GM21515 (cell line): ENCODE data around the gene TRAPPC12.
"Not testable (repeated sequence)": the region's sequence is repeated elsewhere in the genome, so short reads cannot be mapped to it uniquely, and the experiment has no call there.

Experiments
- ATAC-seq: cut with Tn5 transposase; IDR thresholded peaks from one replicate; pipeline ENCODE4 v1.9.1; 2021; ENCODE audit not compliant: unreplicated experiment

TRAPPC12 gene

DNA sequence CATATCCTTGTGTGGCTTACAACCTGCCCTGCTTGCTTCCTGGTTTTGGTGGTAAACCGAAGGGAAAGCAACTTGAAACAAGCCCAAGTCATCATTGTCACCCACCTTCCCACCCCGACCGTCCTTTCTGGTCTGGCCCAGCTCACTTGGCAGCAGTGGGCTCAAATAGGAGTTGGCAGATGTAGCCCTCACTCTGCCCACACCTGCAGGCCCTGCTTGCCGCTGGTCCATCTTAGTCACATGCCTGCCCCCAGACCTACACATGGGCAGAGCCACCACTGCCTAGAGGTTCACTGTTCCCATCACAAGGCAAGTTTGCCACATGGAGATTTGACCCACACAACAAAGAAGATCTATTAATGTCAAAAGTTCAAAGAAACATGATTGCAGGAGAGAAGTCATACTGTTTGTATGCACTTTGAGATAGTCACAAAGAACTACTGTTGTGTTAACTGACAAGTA is 11.2 kb upstream of the TRAPPC12 start:
- ATAC-seq = no peak

DNA sequence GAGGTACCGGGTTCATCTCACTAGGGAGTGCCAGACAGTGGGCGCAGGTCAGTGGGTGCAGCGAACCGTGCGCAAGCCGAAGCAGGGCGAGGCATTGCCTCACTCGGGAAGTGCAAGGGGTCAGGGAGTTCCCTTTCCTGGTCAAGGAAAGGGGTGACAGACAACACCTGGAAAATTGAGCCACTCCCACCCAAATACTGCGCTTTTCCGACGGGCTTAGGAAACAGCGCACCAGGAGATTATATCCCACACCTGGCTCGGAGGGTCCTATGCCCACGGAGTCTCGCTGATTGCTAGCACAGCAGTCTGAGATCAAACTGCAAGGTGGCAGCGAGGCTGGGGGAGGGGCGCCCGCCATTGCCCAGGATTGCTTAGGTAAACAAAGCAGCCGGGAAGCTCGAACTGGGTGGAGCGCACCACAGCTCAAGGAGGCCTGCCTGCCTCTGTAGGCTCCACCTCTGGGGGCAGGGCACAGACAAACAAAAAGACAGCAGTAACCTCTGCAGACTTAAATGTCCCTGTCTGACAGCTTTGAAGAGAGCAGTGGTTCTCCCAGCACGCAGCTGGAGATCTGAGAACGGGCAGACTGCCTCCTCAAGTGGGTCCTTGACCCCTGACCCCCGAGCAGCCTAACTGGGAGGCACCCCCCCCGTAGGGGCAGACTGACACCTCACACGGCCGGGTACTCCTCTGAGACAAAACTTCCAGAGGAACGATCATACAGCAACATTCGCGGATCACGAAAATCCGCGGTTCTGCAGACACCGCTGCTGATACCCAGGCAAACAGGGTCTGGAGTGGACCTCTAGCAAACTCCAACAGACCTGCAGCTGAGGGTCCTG is 9.9 kb upstream of the TRAPPC12 start:
- not testable (repeated sequence) for ATAC-seq

DNA sequence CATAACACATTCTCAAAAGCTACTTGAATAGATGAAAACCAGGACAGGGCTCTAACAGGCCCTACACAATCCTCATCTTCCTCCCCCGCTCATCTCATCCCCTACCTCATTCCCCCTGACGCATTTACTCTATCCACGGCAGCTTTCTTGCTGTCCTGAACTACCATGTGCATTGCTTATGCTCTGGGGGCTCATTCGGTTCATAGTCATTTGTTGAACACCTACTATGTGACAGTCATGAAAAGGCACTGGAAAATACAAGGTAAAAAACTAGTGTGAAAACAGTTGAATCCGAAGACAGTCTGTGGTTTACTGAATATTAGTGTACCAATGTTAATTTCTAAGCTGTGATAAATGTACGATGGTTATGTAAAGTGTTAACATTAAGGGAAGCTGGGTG is 2.7 kb upstream of the TRAPPC12 start:
- no peak for ATAC-seq

DNA sequence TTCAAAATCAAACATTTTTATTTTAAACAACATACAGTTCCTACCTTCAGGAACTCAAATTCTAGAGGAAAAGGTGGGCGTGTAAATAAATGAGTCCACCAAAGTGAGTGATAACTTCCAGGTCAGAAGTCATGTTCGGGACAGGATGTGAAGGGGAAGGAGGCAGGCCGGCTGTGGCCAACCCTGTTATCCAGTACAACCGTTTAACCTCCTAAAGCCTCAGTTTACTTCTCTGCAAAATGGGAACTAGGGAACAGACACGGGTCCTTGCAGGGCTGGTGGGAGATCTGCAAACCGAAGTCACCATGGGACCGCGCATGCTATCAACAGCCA is 2.2 kb upstream of the TRAPPC12 start:
- ATAC-seq = peak; percentile 18

DNA sequence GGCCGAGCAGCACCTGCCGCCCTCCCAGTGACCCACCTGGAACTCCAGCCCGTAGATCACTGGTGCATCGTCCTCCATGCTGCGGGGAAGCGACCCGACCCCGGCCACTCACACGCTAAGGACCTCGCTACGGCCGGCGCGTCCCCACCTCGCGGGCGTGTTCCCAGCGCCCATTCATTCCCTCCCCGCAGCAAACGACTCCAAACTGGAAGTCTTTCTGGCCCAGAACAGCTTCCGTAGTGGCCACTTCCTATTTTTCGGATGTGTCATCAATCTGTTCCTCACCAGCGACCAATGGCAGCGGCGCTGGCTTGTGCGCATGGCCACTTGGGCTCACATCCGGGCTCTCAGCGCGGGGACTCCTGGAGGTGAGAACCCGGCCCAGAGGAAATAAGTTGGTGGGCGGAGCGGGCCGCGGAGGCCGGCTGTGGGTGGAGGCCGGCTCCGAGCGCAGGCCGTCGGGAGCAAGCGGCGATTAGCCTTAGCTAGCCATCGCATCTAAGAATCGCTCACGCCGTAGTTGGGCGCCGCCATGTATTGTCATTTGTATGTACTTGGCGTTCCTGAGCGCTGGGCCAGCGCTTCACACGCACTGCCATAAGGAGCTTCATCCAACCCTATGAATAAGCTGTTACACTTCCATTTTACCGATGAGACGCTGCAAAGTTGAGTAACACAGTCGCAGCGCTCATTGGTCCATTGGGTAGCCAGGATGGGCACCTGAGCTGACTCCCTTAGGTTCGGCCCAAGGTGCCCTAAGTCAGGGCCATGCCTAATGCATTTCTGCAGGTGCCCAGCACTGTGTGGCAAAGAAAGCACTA is 1.7 kb upstream of the TRAPPC12 start, which contains the start of gene EIPR1:
EIPR1 (minus strand) TSS at position 207 of the 821 bp plus-strand sequence; CDS start at position 78, 129 bp downstream.
- ATAC-seq = peak; percentile 79

DNA sequence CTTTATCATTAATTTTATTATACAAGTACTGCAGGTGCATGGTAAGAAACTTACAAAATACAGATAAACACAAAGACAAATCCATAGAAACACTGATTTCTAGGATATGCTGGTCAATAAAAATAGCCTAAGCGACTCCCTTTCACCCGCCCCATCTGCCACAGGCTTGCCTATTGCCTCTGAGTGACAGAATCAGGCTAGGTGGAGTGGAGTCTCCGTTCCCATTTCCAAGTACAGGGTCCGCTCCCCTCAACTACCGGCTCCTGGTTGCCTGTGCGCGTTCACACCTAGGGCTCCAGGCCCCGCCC is 201 bp upstream of the TRAPPC12 start:
- no peak for ATAC-seq

DNA sequence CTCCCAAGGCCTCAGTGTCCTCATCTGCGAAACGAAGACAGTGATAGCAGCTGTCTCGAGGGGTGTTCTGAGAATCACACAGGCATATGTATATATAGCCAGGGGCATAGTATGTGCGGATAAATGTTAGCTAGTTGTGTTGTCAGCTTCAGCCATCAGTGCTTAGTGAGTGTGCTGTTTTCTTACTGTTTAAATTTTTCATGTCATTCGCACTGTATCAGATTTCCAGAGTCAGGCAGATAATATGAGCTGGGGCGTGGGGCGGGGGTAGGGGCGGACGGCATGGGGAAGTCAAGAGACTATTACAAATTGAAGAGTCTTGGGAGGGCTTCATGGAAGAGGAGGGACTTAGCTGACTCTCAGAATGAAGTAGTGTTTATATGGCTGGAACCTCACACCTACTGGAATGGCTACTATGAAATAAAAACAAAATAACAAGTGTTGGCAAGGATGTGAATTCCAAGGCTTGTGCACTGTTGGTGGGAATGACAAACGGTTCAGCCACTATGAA is 7.0 kb downstream of the TRAPPC12 start:
- no peak for ATAC-seq

DNA sequence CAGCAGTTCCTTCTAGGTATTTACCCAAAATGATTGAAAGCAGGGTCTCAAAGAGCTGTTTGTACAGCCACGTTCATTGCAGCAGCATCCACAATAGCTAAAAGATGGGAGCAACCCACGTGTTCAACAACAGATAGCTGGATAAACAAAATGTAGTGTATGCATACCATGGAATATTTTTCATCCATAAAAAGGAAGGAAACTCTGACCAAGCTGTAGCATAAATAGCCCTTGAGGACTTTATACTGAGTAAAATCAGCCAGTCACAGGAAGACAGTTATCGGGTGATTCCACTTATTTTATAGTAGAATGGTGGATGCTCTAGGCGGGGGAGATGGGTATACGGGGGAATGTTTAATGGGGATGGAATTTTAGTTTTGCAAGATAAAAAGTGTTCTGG is 7.5 kb downstream of the TRAPPC12 start:
- ATAC-seq = no peak

DNA sequence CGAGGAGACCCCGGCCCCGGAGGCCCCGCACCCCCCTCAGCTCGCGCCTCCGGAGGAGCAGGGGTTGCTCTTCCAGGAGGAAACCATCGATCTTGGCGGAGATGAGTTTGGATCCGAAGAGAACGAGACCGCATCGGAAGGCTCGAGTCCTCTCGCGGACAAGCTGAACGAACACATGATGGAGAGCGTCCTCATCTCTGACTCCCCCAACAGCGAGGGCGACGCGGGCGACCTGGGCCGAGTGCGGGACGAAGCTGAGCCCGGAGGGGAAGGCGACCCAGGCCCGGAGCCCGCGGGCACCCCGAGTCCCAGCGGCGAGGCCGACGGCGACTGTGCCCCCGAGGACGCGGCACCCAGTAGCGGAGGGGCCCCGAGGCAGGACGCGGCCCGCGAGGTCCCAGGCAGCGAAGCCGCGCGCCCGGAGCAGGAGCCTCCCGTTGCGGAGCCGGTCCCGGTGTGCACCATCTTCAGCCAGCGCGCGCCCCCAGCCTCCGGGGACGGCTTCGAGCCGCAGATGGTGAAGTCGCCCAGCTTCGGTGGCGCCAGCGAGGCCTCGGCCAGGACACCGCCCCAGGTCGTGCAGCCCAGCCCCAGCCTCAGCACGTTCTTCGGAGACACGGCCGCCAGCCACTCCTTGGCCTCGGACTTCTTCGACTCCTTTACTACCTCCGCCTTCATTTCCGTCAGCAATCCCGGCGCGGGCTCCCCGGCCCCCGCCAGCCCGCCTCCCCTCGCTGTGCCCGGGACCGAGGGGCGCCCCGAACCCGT is 8.3 kb downstream of the TRAPPC12 start:
- no peak for ATAC-seq

DNA sequence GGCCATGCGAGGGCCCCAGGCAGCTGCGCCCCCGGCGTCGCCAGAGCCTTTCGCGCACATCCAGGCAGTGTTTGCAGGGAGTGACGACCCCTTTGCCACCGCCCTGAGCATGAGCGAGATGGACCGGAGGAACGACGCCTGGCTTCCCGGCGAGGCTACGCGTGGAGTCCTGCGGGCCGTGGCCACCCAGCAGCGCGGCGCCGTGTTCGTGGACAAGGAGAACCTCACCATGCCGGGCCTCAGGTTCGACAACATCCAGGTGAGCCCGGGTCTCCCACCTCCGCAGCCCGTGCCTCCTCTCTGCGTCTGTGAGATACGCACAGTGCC is 8.9 kb downstream of the TRAPPC12 start:
- no peak for ATAC-seq

DNA sequence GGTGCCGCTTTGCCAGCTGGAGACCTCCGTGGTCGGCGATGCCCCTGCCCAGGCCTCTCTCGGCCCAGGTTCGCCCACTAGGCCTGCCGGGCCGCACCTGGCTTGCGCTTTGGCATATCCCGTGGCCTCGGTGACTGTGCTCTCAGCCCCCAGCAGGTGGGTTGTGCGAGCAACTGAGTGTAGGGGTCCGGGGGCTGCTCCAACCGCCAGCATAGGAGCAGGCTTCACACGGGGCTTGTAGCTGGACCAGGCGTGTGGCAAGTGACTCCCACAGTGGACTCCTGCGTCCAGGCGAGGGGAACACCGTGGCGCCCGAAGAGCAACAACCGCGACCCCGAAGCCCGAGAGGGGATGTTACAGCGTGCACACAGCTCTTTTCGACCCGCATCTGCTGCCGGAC is 9.7 kb downstream of the TRAPPC12 start:
- ATAC-seq = no peak

DNA sequence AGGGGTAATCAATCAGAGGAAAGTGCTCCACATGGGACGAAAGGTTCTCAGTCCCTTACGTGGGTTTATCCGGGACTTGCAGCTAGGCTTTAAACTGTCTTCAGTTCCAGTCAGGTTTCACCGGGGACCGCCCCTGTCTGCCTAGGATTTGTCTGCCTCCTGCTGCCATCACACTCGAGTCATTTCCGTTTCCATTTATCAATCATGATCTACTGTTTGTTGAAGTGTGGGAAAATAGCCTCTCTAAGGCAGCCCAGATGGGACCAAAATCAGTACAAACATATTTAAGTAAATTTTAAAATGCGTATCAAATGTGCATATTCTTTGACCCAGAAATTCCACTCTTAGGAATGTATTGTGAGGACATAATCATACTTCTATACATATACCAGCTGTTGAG is 10.5 kb downstream of the TRAPPC12 start:
- ATAC-seq = no peak

DNA sequence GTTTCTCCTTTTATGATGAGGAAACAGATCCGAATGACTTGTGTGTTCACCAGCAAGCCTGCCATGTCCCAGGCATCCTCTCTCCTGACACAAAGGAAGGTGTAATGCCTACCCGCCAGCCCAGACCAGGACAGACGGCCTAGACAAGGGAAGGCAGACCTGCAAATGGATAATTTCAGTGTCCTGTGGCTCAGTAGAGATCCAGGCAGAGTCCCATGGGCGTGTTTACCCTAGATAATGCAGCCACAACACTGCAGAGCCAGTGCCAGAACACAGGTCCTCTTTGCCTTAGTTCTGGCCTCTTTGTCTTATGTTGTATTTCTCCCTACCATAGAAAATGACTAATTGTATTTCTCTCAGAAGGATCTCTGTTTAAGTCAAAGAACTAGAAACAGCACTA is 12.7 kb downstream of the TRAPPC12 start:
- no peak for ATAC-seq

DNA sequence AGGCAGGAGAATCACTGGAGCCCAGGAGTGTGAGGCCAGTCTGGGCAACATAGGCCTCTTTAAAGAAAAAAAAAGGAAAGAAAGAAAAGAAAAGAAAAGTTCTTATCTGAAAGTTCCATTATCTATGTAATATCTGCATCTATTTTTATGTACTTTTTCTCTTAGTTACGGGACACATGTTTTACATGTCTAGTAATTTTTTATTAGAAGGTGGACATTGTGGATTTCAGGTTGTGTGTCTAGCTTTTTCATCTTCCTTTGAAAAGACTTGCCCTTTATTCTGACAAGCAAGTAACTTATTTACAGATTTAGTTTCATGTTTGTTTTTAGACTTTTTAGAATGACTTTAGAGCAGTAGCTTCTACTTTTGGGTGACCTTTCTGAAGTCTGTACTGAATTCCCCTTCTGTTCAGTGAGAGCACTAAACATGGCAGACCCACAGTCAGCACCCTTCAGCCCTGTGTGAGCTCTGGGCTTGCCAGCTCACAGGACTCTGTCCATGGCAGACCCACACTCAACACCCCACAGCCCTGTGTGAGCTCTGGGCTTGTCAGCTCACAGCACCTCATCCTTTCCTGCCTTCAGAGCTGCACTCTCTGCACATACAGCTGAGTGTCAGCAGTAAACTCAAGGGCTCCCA is 17.5 kb downstream of the TRAPPC12 start:
- no peak for ATAC-seq

DNA sequence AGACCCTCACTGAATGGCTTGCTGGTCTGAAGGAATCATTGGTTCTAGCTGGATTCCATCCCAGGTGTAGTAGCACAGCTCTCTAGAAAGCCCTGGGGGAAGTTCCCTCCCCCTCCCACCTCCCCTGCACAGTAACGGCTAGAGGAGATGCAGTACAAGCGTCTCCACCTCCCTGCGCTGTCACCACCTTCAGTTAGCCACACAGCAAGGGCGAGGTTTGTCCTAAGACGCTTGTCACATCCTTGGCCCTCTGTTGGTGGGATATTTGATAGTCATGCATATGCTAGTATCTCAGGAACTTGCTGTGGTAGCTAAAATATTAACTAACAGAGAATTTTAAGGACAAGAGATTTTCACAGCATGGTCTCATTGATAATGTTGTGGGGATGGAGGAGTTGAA is 19.4 kb downstream of the TRAPPC12 start:
- ATAC-seq = no peak

DNA sequence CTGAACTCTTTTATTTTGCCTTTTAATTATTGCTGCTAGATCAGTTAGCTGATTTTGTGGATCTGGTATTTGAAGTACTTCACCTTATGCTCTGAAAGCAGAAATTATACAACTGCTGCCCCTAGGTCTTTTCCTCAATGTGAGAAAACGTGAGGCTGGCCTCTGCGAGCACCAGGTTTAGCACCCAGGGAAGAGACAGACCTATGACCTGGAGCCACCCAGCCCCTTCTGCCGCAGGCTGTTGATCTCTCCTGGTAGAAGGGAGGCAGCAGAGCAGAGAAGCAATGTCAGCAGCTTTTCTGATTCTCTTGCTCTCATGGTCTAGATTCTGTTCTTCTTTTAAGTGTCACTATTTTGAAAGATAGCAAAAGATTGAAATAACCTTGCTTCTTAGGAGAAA is 19.9 kb downstream of the TRAPPC12 start:
- no peak for ATAC-seq

DNA sequence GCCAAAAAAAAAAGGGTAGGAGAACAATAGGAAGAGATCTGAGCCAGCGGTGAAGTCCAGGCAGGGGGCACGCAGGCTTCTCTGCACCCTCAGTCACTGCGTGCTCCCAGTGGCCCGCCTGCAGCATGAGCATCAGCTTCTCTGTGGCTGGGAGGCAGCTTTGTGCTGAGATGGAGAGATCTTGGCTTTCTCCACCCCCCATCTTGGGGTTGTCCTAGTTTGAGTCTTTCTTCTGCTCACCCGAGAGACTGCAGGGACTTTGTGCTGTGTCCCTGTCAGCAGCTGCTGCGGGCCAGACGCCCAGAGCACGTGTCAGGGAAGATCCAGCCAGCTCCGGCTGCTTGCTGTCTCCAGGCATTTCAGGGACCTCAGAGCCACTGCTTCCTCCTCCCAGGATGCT is 20.3 kb downstream of the TRAPPC12 start:
- no peak for ATAC-seq

DNA sequence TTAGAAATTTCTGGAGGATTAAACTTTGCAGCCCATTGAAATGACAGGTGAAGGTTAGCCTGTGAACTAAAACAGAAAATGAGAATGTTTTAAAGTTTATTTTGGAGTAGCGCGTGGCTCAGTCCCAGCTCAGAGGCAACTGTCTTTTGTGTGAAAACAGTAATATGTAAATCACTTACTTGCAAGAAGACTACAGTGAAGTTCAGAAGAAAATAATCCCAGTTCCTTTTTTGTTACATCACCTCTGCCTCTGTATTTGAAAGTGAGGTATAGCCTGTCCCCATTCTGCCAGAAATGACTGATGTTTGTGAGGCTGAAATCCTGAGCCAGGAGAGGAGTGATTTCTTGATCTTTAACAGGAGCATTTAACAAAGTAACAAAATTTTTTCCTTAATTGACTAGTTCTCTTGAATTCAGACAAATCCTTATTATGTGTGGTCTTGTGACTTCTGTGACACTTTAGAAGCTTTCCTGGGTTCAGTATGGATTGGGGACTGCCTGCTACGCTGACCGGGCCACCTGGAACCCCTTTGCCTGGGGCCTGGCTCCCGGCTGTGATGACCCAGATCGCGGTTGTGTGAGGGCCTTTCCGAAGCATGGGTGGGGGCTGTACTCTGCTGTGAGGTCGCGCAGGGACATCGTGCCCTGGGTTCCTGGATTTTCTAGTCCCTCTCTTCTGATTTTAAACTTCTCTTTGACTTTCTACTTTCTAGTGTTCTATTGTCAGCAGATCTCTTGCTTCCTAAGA is 24.3 kb downstream of the TRAPPC12 start:
- peak; percentile 99 for ATAC-seq

DNA sequence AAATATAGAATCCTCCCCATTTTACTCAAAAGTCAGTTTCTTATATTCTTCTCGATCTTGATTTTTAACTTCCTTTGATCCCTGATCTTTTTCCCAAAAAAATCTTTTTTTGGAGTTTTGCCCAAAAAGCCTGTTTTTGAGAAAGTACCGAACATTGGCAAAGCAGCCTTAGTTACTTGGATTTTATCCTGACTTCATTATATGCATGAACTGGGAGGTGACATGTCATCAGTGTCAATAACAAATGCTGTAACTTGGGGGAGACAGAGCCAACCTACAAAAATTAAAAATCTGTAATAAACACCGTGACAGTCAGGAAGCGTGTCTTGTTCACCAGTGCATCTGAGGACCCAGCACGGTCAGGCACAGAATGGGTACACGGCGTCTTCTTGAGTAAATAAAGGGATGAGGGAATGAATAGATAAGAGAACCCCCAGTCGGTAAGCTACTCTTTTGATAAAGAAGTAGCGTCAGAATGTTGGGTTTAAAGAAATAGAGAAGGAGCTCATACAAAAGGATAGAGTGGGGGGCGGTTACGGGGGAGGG is 24.9 kb downstream of the TRAPPC12 start:
- ATAC-seq = no peak

DNA sequence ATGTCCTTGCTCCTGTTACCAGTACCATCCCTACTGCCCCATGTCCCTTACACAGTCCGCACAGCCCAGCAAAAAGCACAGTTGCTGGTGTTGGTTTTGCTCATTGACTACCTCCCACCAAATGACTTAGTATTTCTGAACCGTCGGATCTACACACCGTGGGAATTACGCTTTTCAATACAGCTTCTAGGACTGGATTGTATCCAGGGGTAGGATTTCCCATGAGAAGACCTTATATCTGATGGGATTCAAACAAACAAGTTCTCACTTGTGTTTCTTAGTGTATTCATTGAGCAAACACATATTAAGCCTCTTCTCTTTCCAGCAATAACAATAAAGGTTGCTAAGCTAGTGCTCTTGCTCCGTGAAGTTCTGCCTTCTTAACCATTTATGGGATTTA is 25.8 kb downstream of the TRAPPC12 start:
- ATAC-seq = no peak
